Small intestine (tissue), 7 donors: ENCODE results near the gene TPD52L2. TPM values are rescaled to one million over a fixed set of nuclear protein-coding genes. Genes with fewer than 3 reads are reported as not detected.

Experiments used
- DNase-seq, 2 donors: peaks; one replicate each; pipeline versions ENCODE4 v3.0.0 to v3.0.0-alpha.2; 2013
- FAIRE-seq: peaks from 2 replicates; lab custom pipeline; 2012; peaks lifted over from hg19 to GRCh38; lab: Jason Lieb, UNC
- H3K27ac ChIP-seq, 3 donors: one replicate each; pipeline ENCODE4 v1.5.1; 2013; ENCODE audit warnings: low read length in 2 of 3, mild to moderate bottlenecking in 2 of 3, control low read depth in 1 of 3, inconsistent platforms in 1 of 3, low read depth in 1 of 3, moderate library complexity in 1 of 3
- H3K27me3 ChIP-seq, 3 donors: one replicate each; pipeline ENCODE4 v1.6.1; 2013; ENCODE audit warnings: low read length in 3 of 3, inconsistent platforms in 1 of 3; ENCODE audit not compliant: control insufficient read depth in 3 of 3, insufficient read depth in 3 of 3
- H3K36me3 ChIP-seq, 3 donors: one replicate each; pipeline ENCODE4 v1.6.1; 2013; ENCODE audit warnings: low read length in 3 of 3, inconsistent platforms in 1 of 3, low read depth in 1 of 3, mild to moderate bottlenecking in 1 of 3, moderate library complexity in 1 of 3; ENCODE audit not compliant: control insufficient read depth in 3 of 3, insufficient read depth in 2 of 3
- H3K4me1 ChIP-seq, 3 donors: one replicate each; pipeline ENCODE4 v1.6.1; 2013; ENCODE audit warnings: low read length in 2 of 3, inconsistent platforms in 1 of 3, low read depth in 1 of 3, mild to moderate bottlenecking in 1 of 3, moderate library complexity in 1 of 3; ENCODE audit not compliant: control insufficient read depth in 3 of 3, insufficient read depth in 2 of 3
- H3K4me3 ChIP-seq, 3 donors: one replicate each; pipeline ENCODE4 v1.5.1; 2013; ENCODE audit warnings: low read length in 3 of 3, control low read depth in 1 of 3, inconsistent platforms in 1 of 3, low read depth in 1 of 3, mild to moderate bottlenecking in 1 of 3, moderate library complexity in 1 of 3
- H3K9me3 ChIP-seq, 2 donors: one replicate each; pipeline ENCODE4 v1.6.1; 2013; ENCODE audit warnings: low read depth in 1 of 2, low read length in 1 of 2; ENCODE audit not compliant: control insufficient read depth in 2 of 2, insufficient read depth in 1 of 2
- WGBS, 3 donors: extraction: QIAGEN DNeasy Blood & Tissue Kit; methylation state at CpG; one replicate each; pipeline ENCODE4 v1.1.7; 2013; 5-methylcytosine and 5-hydroxymethylcytosine counted together
- polyA plus RNA-seq, 4 donors: library from polyadenylated mRNA; stranded (reverse) in 3 of 4; unstranded in 1 of 4; fragments of 200-250 nt in 3 of 4; fragments of 120-200 nt in 1 of 4; gene quantifications; one replicate each; pipeline versions ENCODE4 v1.2.1 to v1.2.3, GENCODE V29; 2013
- donor health status: healthy with polysubstance abuse.
- donor health status: control.
- donor health status: control.
- donor health status: Bipolar disorder and iron deficiency.
- donor health status: healthy.

Gene TPD52L2
- polyA plus RNA-seq, 4 donors: 65.6 to 87.7 (median 70.0) TPM

DNA sequence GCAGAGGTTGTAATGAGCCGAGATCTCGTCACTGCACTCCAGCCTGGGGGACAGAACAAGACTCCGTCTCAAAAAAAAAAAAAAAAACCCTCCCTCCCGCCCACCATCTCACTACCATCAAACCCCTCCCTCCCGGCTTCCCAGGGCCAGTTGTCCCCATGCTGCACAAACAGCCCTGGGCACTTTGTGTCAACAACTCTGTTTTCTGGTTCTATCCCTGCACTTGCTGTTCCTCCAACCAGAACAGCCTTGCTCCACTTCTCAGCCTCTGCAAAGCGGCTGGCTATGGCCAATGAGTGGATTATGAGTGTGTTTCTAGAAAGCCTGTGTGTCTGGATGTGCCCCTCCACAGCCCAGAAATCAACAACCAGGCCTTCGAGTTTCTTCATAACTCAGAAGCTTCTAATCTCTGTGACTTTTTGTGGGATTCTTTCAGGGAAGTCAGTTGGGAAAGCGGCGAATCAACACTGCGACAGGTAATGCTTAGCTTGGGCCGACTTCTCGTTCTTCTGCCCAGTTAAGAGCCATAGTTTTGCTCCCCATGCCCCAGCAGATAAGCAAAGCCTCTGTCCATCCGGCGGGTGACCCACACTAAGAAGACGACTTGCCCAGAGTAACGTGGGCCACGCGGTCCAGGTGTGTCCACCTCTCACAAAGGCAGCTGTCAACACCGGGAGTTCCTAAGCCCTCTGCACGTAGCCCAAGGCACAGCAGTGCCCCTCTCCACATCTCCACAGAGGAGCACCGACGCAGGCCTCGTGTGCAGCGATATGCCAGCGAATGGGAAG lies 39.5 kb upstream of the TPD52L2 start:
- WGBS, 3 donors: 74 to 83% (median 83%) methylated on average over 23 to 25 of the region's 25 CpGs
- H3K9me3 ChIP-seq: no peaks in the 10 kb centered on the region
- H3K27ac ChIP-seq: peak overlapping the region in 1 of 3 donors; percentile 52
- H3K27me3 ChIP-seq: peaks cover 0 to 45% (median 6%) of the 10 kb centered on the region in 3 donors
- H3K36me3 ChIP-seq: no peaks in the 10 kb centered on the region
- DNase-seq (no peak), FAIRE-seq (no peak)
- H3K4me1 ChIP-seq: peaks cover 0 to 3% (median 0%) of the 10 kb centered on the region in 3 donors
- no peak overlapping the region for H3K4me3 ChIP-seq

DNA sequence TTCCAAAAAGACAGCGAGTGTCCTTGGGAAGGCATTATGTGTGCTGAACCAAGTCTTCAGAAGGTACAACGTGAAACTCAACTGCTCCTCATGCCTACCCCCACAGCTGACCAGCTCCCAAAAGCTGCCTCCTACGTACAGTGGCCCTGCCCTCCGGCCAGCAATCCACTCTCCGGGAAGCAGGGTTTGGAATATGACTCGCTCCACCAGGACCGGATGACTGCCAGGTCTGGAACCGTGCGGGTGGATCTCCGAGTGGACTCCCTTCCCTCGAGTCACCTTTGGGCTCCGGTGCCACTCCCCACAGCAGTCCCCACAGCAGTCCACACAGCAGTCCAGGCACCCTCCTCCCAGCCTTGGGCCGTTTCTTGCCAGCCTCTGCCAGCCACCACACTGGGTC lies 38.3 kb upstream of the TPD52L2 start:
- FAIRE-seq (no peak), DNase-seq (no peak)
- Histone ChIP-seq H3K9me3 (no peaks in the 10 kb centered on the region), H3K4me1 (peaks cover 0 to 3% (median 0%) of the 10 kb centered on the region in 3 donors), H3K36me3 (no peaks in the 10 kb centered on the region), H3K27me3 (peaks cover 0 to 45% (median 6%) of the 10 kb centered on the region in 3 donors), H3K4me3 (no peak overlapping the region), H3K27ac (peak overlapping the region in 1 of 3 donors; percentile 33)
- WGBS, 3 donors: 69 to 77% (median 70%) methylated on average over 11 to 13 of the region's 13 CpGs

DNA sequence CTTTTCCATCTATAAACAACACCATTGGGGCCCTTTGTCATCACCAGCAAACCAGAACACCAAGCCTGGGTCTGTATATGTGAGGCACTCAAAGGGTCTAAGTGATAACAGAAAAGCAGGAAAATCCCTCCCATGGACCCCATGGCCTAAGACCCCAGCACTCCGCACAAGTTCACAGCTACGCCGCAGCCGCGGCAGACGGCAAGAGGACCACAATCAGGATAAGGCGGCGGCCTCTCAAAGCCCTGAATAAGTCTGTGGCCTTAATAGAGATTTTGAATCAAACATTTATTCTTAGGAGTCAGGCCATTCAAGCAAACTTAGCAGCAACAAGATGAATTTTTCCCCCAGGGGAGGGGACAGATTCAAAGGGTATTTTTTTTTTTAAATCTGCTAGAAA lies 36.9 kb upstream of the TPD52L2 start:
- Histone ChIP-seq H3K4me3 (no peak overlapping the region), H3K27ac (peak overlapping the region in 1 of 3 donors; percentile 5), H3K27me3 (peaks cover 0 to 56% (median 10%) of the 10 kb centered on the region in 3 donors), H3K4me1 (peaks cover 0 to 8% (median 0%) of the 10 kb centered on the region in 3 donors), H3K9me3 (no peaks in the 10 kb centered on the region), H3K36me3 (no peaks in the 10 kb centered on the region)
- WGBS, 3 donors: 85 to 94% (median 89%) methylated on average over 8 of the region's 8 CpGs
- FAIRE-seq (no peak), DNase-seq (no peak)

DNA sequence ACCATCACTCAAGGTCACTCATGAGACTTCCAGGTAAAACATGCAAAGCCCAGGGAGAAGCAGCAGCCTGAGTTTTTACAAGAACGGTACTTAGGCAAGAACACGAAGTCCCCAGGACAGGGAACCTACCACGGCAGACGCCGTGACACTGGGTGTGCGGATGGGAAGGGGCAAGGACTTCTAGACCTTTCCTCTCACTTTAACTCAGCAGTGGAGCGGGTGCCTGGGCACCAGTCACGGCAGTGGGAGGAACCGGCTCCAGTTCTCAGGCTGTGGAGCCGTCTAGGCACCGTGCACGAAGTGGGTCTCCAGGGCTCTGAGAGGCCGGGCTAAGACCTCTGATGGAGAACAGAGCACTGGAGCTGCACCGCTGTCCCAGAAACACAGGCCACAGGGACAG lies 36.5 kb upstream of the TPD52L2 start:
- DNase-seq (no peak), FAIRE-seq (no peak)
- 77 to 83% (median 79%) methylated on average over 14 of the region's 14 CpGs for WGBS, 3 donors
- Histone ChIP-seq H3K27ac (peak overlapping the region in 1 of 3 donors; percentile 5), H3K9me3 (no peaks in the 10 kb centered on the region), H3K36me3 (no peaks in the 10 kb centered on the region), H3K27me3 (peaks cover 0 to 56% (median 10%) of the 10 kb centered on the region in 3 donors), H3K4me3 (no peak overlapping the region), H3K4me1 (peaks cover 0 to 9% (median 0%) of the 10 kb centered on the region in 3 donors)

DNA sequence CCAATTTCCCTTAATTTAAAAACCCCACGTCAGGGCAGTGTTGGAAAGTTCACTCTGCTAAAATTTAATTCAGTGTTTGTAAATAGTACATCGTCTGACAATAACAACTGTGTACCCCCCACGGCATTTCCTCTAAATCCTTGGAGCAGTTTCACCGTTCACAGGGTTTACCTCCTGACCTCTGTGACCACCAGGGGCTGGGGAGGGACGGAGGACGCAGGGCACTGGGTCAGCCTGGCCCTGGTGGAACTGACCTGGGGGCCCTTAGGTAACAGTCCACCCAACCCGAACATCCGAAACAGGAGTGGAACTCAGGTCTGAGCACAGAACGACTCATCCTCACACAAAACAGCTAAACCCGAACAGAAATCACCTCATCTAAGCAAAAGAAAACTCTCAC lies 36.1 kb upstream of the TPD52L2 start:
- FAIRE-seq (no peak), DNase-seq (no peak)
- no peak overlapping the region for H3K4me3 ChIP-seq
- no peaks in the 10 kb centered on the region for H3K9me3 ChIP-seq
- peaks cover 0 to 13% (median 0%) of the 10 kb centered on the region in 3 donors for H3K4me1 ChIP-seq
- no peaks in the 10 kb centered on the region for H3K36me3 ChIP-seq
- H3K27ac ChIP-seq: peak overlapping the region in 1 of 3 donors; percentile 5
- 51 to 64% (median 59%) methylated on average over 10 of the region's 10 CpGs for WGBS, 3 donors
- H3K27me3 ChIP-seq: peaks cover 0 to 58% (median 10%) of the 10 kb centered on the region in 3 donors

DNA sequence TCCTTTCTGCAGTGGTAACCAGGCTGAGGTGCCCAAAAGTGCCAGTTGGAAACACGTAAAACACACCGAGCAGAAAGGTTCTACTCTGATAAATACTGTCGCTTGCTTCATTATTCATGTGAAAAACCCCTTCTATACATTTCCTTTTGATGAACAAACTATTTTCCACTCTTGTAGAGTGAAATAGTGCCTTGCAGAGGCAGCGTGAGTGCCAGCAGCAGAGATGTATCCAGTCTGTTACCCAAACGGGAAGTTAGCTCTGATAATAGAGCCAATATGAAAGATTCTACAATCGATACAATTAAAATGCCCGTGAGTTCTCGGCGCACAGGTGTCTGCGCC lies 35.5 kb upstream of the TPD52L2 start:
- Histone ChIP-seq H3K27ac (peak overlapping the region in 1 of 3 donors; percentile 62), H3K27me3 (peaks cover 0 to 63% (median 7%) of the 10 kb centered on the region in 3 donors), H3K4me3 (peak overlapping the region in 2 of 3 donors; percentile 41 to 70), H3K9me3 (no peaks in the 10 kb centered on the region), H3K36me3 (no peaks in the 10 kb centered on the region), H3K4me1 (peaks cover 0 to 20% (median 0%) of the 10 kb centered on the region in 3 donors)
- WGBS, 3 donors: 10 to 12% (median 10%) methylated on average over 10 of the region's 10 CpGs
- no peak for DNase-seq
- FAIRE-seq: no peak

DNA sequence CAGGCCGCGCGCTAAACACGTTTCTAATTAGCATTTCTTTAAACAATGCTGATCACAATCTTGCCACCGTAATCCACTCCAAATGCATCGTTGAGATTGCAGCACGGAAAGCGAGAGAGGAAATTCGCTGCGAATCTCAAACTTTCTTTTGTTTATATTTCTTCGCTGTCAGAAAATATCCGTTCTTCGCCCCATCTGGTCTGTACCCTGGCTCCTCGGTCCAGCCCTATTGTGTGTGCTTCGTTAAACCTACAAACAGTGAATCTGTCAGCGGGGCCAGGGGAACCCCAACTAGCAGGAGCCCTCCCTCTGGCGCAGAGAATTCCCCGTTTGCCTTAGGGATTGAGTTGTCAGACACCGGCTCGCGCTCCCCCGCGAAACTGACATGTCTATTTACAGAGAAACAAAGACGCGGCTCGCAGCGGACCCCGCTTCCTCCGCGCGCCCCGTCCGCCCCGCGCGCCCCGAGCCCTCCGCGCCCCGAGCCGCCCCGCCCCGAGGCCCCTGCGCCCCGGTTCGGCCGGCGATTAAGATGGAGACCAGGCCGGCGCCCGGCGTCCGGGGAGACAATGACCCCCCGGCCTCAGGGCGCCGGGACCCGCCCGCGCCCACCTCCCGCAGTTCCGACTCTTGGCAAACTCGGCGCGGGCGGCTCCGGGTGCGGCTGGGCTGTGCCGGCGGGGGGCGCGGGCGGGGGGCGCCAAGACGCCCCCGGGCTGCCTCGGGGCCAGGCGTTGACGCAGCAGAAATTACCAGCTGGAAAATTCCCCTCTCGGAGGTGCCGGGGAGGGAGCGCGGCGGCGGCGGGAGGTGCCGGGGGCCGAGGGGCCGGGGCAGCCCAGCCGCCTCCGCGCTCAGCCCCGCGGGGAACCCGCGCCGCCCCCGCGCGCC lies 34.9 kb upstream of the TPD52L2 start:
- FAIRE-seq: no peak
- Histone ChIP-seq H3K4me3 (peak overlapping the region; percentile 41 to 70 (median 48)), H3K4me1 (peaks cover 0 to 25% (median 0%) of the 10 kb centered on the region in 3 donors), H3K9me3 (no peaks in the 10 kb centered on the region), H3K27ac (peak overlapping the region in 2 of 3 donors; percentile 17 to 62), H3K36me3 (no peaks in the 10 kb centered on the region), H3K27me3 (peaks cover 0 to 65% (median 7%) of the 10 kb centered on the region in 3 donors)
- WGBS, 3 donors: 1 to 2% (median 2%) methylated on average over 62 to 99 of the region's 99 CpGs
- peak in 1 of 2 donors; percentile 41 for DNase-seq
